ENCODE measurements around the gene HTT.

The HTT gene

GRCh38 chr4:3211866-3212265 is 137.4 kb downstream of the HTT start:
- Histone ChIP-seq H3K27me3 (no peaks in the 10 kb centered on the region), H3K36me3 (peaks cover 91 to 100% (median 95%) of the 10 kb centered on the region in 11 experiments)

GRCh38 chr4:3212391-3213105 is 138.1 kb downstream of the HTT start:
- no peak overlapping the region for H3K4me2 ChIP-seq
- H3K27me3 ChIP-seq = no peaks in the 10 kb centered on the region
- H3K27ac ChIP-seq = no peak overlapping the region; a peak in 1 of 22 replicates
- H3K36me3 ChIP-seq = peaks cover 91 to 100% (median 95%) of the 10 kb centered on the region in 11 experiments
- H4K20me1 ChIP-seq = peaks cover 0 to 29% (median 0%) of the 10 kb centered on the region in 11 experiments; a peak in 2 of 22 replicates
- no peak for TF ChIP-seq Cebpa-rat (IDR thresholded peaks at IDR 0.05)
- H3K9me3 ChIP-seq (replicated peaks in 1 of 11) = no peaks in the 10 kb centered on the region
- H3K9ac ChIP-seq = no peak overlapping the region
- no peak overlapping the region for H3K4me3 ChIP-seq
- H3K4me1 ChIP-seq = peaks cover 0 to 7% (median 0%) of the 10 kb centered on the region in 10 experiments; a peak in 4 of 20 replicates

More at GRCh38 chr4:3211866-3212265, 137.4 kb downstream of the HTT start:
- Histone ChIP-seq H3K4me2 (no peak overlapping the region), H3K27ac (no peak overlapping the region), H3K9me3 (replicated peaks in 1 of 11) (no peaks in the 10 kb centered on the region), H3K4me3 (no peak overlapping the region), H4K20me1 (peaks cover 0 to 24% (median 0%) of the 10 kb centered on the region in 11 experiments; a peak in 2 of 22 replicates), H3K4me1 (peaks cover 0 to 7% (median 0%) of the 10 kb centered on the region in 10 experiments; a peak in 4 of 20 replicates), H3K9ac (no peak overlapping the region)
- no peak for TF ChIP-seq Cebpa-rat (IDR thresholded peaks at IDR 0.05)

GRCh38 chr4:3213106-3213425 is 138.6 kb downstream of the HTT start:
- H3K27me3 ChIP-seq = no peaks in the 10 kb centered on the region
- H3K9ac ChIP-seq = no peak overlapping the region
- peaks cover 0 to 7% (median 0%) of the 10 kb centered on the region in 10 experiments; a peak in 4 of 20 replicates for H3K4me1 ChIP-seq
- no peak overlapping the region for H3K4me3 ChIP-seq
- no peak for TF ChIP-seq Cebpa-rat (IDR thresholded peaks at IDR 0.05)
- no peak overlapping the region for H3K4me2 ChIP-seq
- H3K27ac ChIP-seq = no peak overlapping the region
- no peaks in the 10 kb centered on the region for H3K9me3 ChIP-seq (replicated peaks in 1 of 11)
- peaks cover 91 to 100% (median 95%) of the 10 kb centered on the region in 11 experiments for H3K36me3 ChIP-seq
- peaks cover 0 to 33% (median 0%) of the 10 kb centered on the region in 11 experiments; a peak in 2 of 22 replicates for H4K20me1 ChIP-seq

- H3K27me3 ChIP-seq = no peaks in the 10 kb centered on the region
- no peak overlapping the region for H3K27ac ChIP-seq
- peaks cover 0 to 35% (median 0%) of the 10 kb centered on the region in 11 experiments; a peak in 4 of 22 replicates for H4K20me1 ChIP-seq
- H3K9ac ChIP-seq = no peak overlapping the region
- H3K4me2 ChIP-seq = no peak overlapping the region
- no peaks in the 10 kb centered on the region for H3K9me3 ChIP-seq (replicated peaks in 1 of 11)
- peaks cover 90 to 100% (median 96%) of the 10 kb centered on the region in 11 experiments for H3K36me3 ChIP-seq
- H3K4me1 ChIP-seq = peaks cover 0 to 7% (median 0%) of the 10 kb centered on the region in 10 experiments; a peak in 4 of 20 replicates
- TF ChIP-seq Cebpa-rat (IDR thresholded peaks at IDR 0.05) = no peak
- no peak overlapping the region for H3K4me3 ChIP-seq
Observed at GRCh38 chr4:3213661-3214250, 139.3 kb downstream of the HTT start.

- Histone ChIP-seq H4K20me1 (peaks cover 0 to 47% (median 0%) of the 10 kb centered on the region in 11 experiments; a peak in 4 of 22 replicates), H3K4me3 (no peak overlapping the region), H3K4me2 (no peak overlapping the region), H3K9ac (no peak overlapping the region), H3K9me3 (replicated peaks in 1 of 11) (no peaks in the 10 kb centered on the region), H3K4me1 (peaks cover 5 to 15% (median 9%) of the 10 kb centered on the region in 10 experiments; a peak in 15 of 20 replicates), H3K27ac (no peak overlapping the region), H3K36me3 (peaks cover 90 to 100% (median 96%) of the 10 kb centered on the region in 11 experiments), H3K27me3 (no peaks in the 10 kb centered on the region)
- no peak for TF ChIP-seq Cebpa-rat (IDR thresholded peaks at IDR 0.05)
Observed at GRCh38 chr4:3215256-3215655, 140.8 kb downstream of the HTT start.

GRCh38 chr4:3215733-3216132 is 141.3 kb downstream of the HTT start:
- H3K4me2 ChIP-seq = no peak overlapping the region
- H3K9ac ChIP-seq = no peak overlapping the region
- no peak overlapping the region for H3K4me3 ChIP-seq
- no peaks in the 10 kb centered on the region for H3K27me3 ChIP-seq
- H3K27ac ChIP-seq = no peak overlapping the region
- peaks cover 90 to 100% (median 96%) of the 10 kb centered on the region in 11 experiments for H3K36me3 ChIP-seq
- no peak for TF ChIP-seq Cebpa-rat (IDR thresholded peaks at IDR 0.05)
- H3K9me3 ChIP-seq (replicated peaks in 1 of 11) = no peaks in the 10 kb centered on the region
- peaks cover 5 to 15% (median 9%) of the 10 kb centered on the region in 10 experiments; a peak in 15 of 20 replicates for H3K4me1 ChIP-seq
- H4K20me1 ChIP-seq = peaks cover 0 to 52% (median 0%) of the 10 kb centered on the region in 11 experiments; a peak in 4 of 22 replicates

- no peaks in the 10 kb centered on the region for H3K27me3 ChIP-seq
- H4K20me1 ChIP-seq = peaks cover 0 to 61% (median 0%) of the 10 kb centered on the region in 11 experiments; a peak in 4 of 22 replicates
- no peak overlapping the region for H3K27ac ChIP-seq
- peaks cover 1 to 15% (median 9%) of the 10 kb centered on the region in 10 experiments; a peak in 14 of 20 replicates for H3K4me1 ChIP-seq
- no peak overlapping the region for H3K9ac ChIP-seq
- H3K4me2 ChIP-seq = no peak overlapping the region
- no peaks in the 10 kb centered on the region for H3K9me3 ChIP-seq (replicated peaks in 1 of 11)
- H3K36me3 ChIP-seq = peaks cover 95 to 100% (median 97%) of the 10 kb centered on the region in 11 experiments
- no peak for TF ChIP-seq Cebpa-rat (IDR thresholded peaks at IDR 0.05)
- H3K4me3 ChIP-seq = no peak overlapping the region
Observed at GRCh38 chr4:3217266-3217665, 142.8 kb downstream of the HTT start.

- peaks cover 95 to 100% (median 97%) of the 10 kb centered on the region in 11 experiments for H3K36me3 ChIP-seq
- TF ChIP-seq Cebpa-rat (IDR thresholded peaks at IDR 0.05) = no peak
- H3K9me3 ChIP-seq (replicated peaks in 1 of 11) = no peaks in the 10 kb centered on the region
- H3K4me1 ChIP-seq = peaks cover 0 to 15% (median 8%) of the 10 kb centered on the region in 10 experiments; a peak in 12 of 20 replicates
- H3K27me3 ChIP-seq = no peaks in the 10 kb centered on the region
- no peak overlapping the region for H3K4me3 ChIP-seq
- no peak overlapping the region for H3K4me2 ChIP-seq
- H3K27ac ChIP-seq = no peak overlapping the region
- no peak overlapping the region for H3K9ac ChIP-seq
- H4K20me1 ChIP-seq = peaks cover 0 to 61% (median 0%) of the 10 kb centered on the region in 11 experiments; a peak in 4 of 22 replicates
Observed at GRCh38 chr4:3217771-3218170, 143.3 kb downstream of the HTT start.

All from BLaER1 treated with 17β-estradiol and CSF1 and Interleukin-3, amounts not matched to agents 10 nM and 100 nM (cell line).